HCT116 (cell line): ENCODE measurements around the gene LRRC73. TPM values are rescaled to one million over a fixed set of nuclear protein-coding genes. Genes with fewer than 3 reads are reported as not detected.
A peak's percentile ranks its signal among the peaks of the same experiment; 100 is the strongest.

Experiments used
- ATAC-seq: fragments of 200-7000 bp; cut with Tn5 transposase; 2 replicates; pipeline ENCODE4 v1.9.1; 2020; ENCODE audit warnings: mild to moderate bottlenecking, moderate library complexity
- BruUV-seq: library from RNA; stranded (reverse); fragments of 400-500 nt; replicated peaks from 2 replicates; lab custom pipeline; 2021; lab: Mats Ljungman, UMichigan
- CTCF ChIA-PET: fragments of 300-600 bp; sonication (Branson Sonifier 250); formaldehyde crosslinking; loops from one replicate; lab custom pipeline; 2021; ENCODE audit warnings: antibody characterized with exemption; lab: Charles Lee
- POLR2A ChIA-PET: fragments of 300-600, 350-600 bp; sonication (Branson Sonifier 250); formaldehyde crosslinking; loops from one replicate; lab custom pipeline; 2021; ENCODE audit warnings: antibody characterized with exemption; lab: Charles Lee
- RAD21 ChIA-PET, 2 experiments: fragments of 300-600 bp; sonication (Branson Sonifier 250); formaldehyde crosslinking; loops; one replicate each; lab custom pipeline; 2023; ENCODE audit warnings: low total read pairs in 2 of 2; ENCODE audit not compliant: uncharacterized antibody in 2 of 2, unreplicated experiment in 2 of 2, low non-redundant PET in 1 of 2; lab: Charles Lee
- DNase-seq: peaks from one replicate; pipeline ENCODE4 v3.0.0-alpha.2; 2010; ENCODE audit warnings: low read depth, low spot score
- H2AFZ ChIP-seq: fragments of 200-600 bp; shearing (Covaris generic), sonication (generic); 2 replicates; pipeline ENCODE4 v1.6.1; 2017; ENCODE audit warnings: low read depth, mixed run types, mixed read lengths, antibody characterized with exemption, low read length; ENCODE audit not compliant: poor library complexity, severe bottlenecking
- H3K27ac ChIP-seq: 2 replicates; pipeline ENCODE4 v1.5.1; 2012; ENCODE audit warnings: low read depth, low read length
- H3K27me3 ChIP-seq: fragments of 200-600 bp; sonication (generic); 2 replicates; pipeline ENCODE4 v1.6.1; 2016; ENCODE audit warnings: mixed run types, low read length, mixed read lengths; ENCODE audit not compliant: insufficient read depth
- H3K36me3 ChIP-seq, 2 experiments: fragments of 200-500 bp in 1 of 2; fragments of 200-600 bp in 1 of 2; sonication (Bioruptor generic) in 1 of 2; sonication (generic) in 1 of 2; 2 replicates each; pipeline versions ENCODE4 v1.5.1 to v1.6.1; 2014 to 2016; ENCODE audit warnings: low read length in 2 of 2, inconsistent platforms in 1 of 2, mixed read lengths in 1 of 2, mixed run types in 1 of 2; ENCODE audit not compliant: insufficient read depth in 2 of 2, control insufficient read depth in 1 of 2
- H3K4me1 ChIP-seq, 2 experiments: fragments of 200-600 bp in 1 of 2; sonication (generic) in 1 of 2; 2 replicates each; pipeline versions ENCODE4 v1.5.1 to v1.6.1; 2012 to 2017; ENCODE audit warnings: low read length in 2 of 2, inconsistent platforms in 1 of 2, mild to moderate bottlenecking in 1 of 2, mixed read lengths in 1 of 2, mixed run types in 1 of 2, moderate library complexity in 1 of 2; ENCODE audit not compliant: insufficient read depth in 2 of 2, control insufficient read depth in 1 of 2
- H3K4me2 ChIP-seq: fragments of 200-600 bp; sonication (generic); 2 replicates; pipeline ENCODE4 v1.6.1; 2017; ENCODE audit warnings: mixed run types, low read length, mixed read lengths
- H3K4me3 ChIP-seq, 2 experiments: fragments of 200-600 bp in 1 of 2; sonication (generic) in 1 of 2; replicated peaks in 1 of 2; 2 replicates each; pipeline ENCODE4 v1.5.1; 2011 to 2016; ENCODE audit warnings: low read length in 2 of 2, control low read depth in 1 of 2, low read depth in 1 of 2, mild to moderate bottlenecking in 1 of 2, mixed read lengths in 1 of 2, mixed run types in 1 of 2
- H3K79me2 ChIP-seq: fragments of 200-600 bp; sonication (generic); 2 replicates; pipeline ENCODE4 v1.6.1; 2017; ENCODE audit warnings: mild to moderate bottlenecking, mixed run types, low read length, moderate library complexity, mixed read lengths; ENCODE audit not compliant: insufficient read depth
- H3K9ac ChIP-seq: fragments of 200-600 bp; sonication (generic); 2 replicates; pipeline ENCODE4 v1.6.1; 2016; ENCODE audit warnings: low read length, mixed read lengths
- H3K9me2 ChIP-seq: fragments of 200-600 bp; sonication (generic), shearing (Covaris generic); 2 replicates; pipeline ENCODE4 v1.6.1; 2017; ENCODE audit warnings: mixed run types, mild to moderate bottlenecking, moderate library complexity; ENCODE audit not compliant: insufficient read depth
- H3K9me3 ChIP-seq, 2 experiments: fragments of 200-500 bp in 1 of 2; fragments of 200-600 bp in 1 of 2; sonication (Bioruptor generic) in 1 of 2; sonication (generic) in 1 of 2; 2 replicates each; pipeline ENCODE4 v1.6.1; 2014 to 2017; ENCODE audit warnings: low read length in 2 of 2, mixed read lengths in 2 of 2, inconsistent platforms in 1 of 2, low read depth in 1 of 2, mild to moderate bottlenecking in 1 of 2, mixed run types in 1 of 2, moderate library complexity in 1 of 2; ENCODE audit not compliant: control insufficient read depth in 1 of 2, insufficient read depth in 1 of 2
- H4K20me1 ChIP-seq: fragments of 200-600 bp; sonication (generic), shearing (Covaris generic); 2 replicates; pipeline ENCODE4 v1.6.1; 2017; ENCODE audit warnings: mixed run types, mild to moderate bottlenecking, moderate library complexity; ENCODE audit not compliant: insufficient read depth
- EZH2phosphoT487 ChIP-seq: fragments of 200-600 bp; IDR thresholded peaks from 2 replicates; pipeline ENCODE4 v1.6.1; 2018; ENCODE audit warnings: antibody characterized with exemption, borderline replicate concordance
- POLR2A ChIP-seq: IDR thresholded peaks from 2 replicates; pipeline ENCODE4 v1.7.0; 2011; ENCODE audit warnings: borderline replicate concordance; ENCODE audit not compliant: insufficient read depth, insufficient read length; ENCODE audit errors: extremely low read depth
- TCF7L2 ChIP-seq: IDR thresholded peaks from 2 replicates; pipeline ENCODE4 v1.7.0; 2011; ENCODE audit warnings: borderline replicate concordance, inconsistent platforms; ENCODE audit not compliant: insufficient read depth, insufficient read length; ENCODE audit errors: extremely low read depth
- YY1 ChIP-seq: IDR thresholded peaks from 2 replicates; pipeline ENCODE4 v1.6.1; 2011; ENCODE audit warnings: low read length, low read depth, moderate library complexity, mild to moderate bottlenecking; ENCODE audit not compliant: insufficient replicate concordance; ENCODE audit errors: extremely low read depth
- ZNF274 ChIP-seq: fragments of 200-500 bp; sonication (Bioruptor generic); IDR thresholded peaks from 2 replicates; pipeline ENCODE4 v1.6.1; 2014; ENCODE audit warnings: mild to moderate bottlenecking, low read depth, low read length, inconsistent platforms
- intact Hi-C: fragments of 100-400 bp; cut with micrococcal nuclease; formaldehyde crosslinking; loops from 2 replicates; pipeline ENCODE4 v1.10.0; 2022
- total RNA-seq: library from RNA; stranded (reverse); gene quantifications from one replicate; pipeline ENCODE4 v1.2.1, GENCODE V29; 2021; ENCODE audit not compliant: unreplicated experiment
- TF ChIP-seq, protein P1 (sequence below): IDR thresholded peaks from 2 replicates; pipeline ENCODE4 v1.6.1; 2011; ENCODE audit warnings: mild to moderate bottlenecking, low read length, moderate library complexity; ENCODE audit not compliant: insufficient replicate concordance; ENCODE audit errors: extremely low read depth

The LRRC73 gene
- total RNA-seq, 1 experiment from 2014 or later: 1.2 TPM

DNA sequence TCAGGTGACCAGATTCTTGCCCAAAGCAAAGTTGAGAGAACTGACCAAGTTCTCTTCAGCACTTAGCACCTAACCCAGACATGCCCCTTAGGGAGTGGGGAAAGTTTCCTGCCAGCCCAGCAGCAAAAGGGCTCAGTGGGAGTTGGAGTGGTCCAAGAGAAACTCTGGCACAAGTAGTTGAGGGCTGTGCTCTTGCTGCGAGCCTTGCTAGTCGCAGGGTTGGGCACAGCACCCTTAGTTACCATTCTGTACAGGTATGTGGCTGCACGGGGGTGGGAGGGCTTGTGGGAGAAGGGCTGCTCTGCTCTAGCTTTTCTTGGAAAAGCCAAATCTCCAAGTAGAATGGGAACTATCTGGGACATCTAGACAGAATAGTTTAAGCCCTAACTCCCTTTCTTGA lies 13.1 kb upstream of the LRRC73 start:
- Histone ChIP-seq H2AFZ (no peak overlapping the region), H3K9ac (no peak overlapping the region), H3K4me3 (no peak overlapping the region), H3K27me3 (no peaks in the 10 kb centered on the region), H3K27ac (no peak overlapping the region), H3K9me2 (no peaks in the 10 kb centered on the region), H3K36me3 (peaks cover 63 to 91% of the 10 kb centered on the region in 2 experiments), H3K4me1 (peaks cover 1 to 3% of the 10 kb centered on the region in 2 experiments; a peak in 3 of 4 replicates), H3K4me2 (no peak overlapping the region), H3K79me2 (peaks cover 36% of the 10 kb centered on the region), H3K9me3 (no peaks in the 10 kb centered on the region), H4K20me1 (0 out of 2 replicates have a peak, but pooled peaks cover 3% of the 10 kb centered on the region)
- ATAC-seq (0 out of 2 replicates have a peak, but pooled peaks have one; percentile 2), DNase-seq (no peak)
- POLR2A ChIA-PET: no interaction called here
- CTCF ChIA-PET: no interaction called here
- intact Hi-C loops: no loop called here
- RAD21 ChIA-PET: no interaction called here
- no TSS peak for BruUV-seq
- TF ChIP-seq EZH2phosphoT487 (no peak), YY1 (no peak), ZNF274 (no peak), TCF7L2 (no peak), POLR2A (no peak)
- TF ChIP-seq, protein P1, sequence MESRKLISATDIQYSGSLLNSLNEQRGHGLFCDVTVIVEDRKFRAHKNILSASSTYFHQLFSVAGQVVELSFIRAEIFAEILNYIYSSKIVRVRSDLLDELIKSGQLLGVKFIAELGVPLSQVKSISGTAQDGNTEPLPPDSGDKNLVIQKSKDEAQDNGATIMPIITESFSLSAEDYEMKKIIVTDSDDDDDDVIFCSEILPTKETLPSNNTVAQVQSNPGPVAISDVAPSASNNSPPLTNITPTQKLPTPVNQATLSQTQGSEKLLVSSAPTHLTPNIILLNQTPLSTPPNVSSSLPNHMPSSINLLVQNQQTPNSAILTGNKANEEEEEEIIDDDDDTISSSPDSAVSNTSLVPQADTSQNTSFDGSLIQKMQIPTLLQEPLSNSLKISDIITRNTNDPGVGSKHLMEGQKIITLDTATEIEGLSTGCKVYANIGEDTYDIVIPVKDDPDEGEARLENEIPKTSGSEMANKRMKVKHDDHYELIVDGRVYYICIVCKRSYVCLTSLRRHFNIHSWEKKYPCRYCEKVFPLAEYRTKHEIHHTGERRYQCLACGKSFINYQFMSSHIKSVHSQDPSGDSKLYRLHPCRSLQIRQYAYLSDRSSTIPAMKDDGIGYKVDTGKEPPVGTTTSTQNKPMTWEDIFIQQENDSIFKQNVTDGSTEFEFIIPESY: no peak
